IPS-NIHi11 (cell line): Measurements from ENCODE around the gene RARS1.
A peak's percentile ranks its signal among the peaks of the same experiment; 100 is the strongest.
"Not testable (repeated sequence)": the region's sequence is repeated elsewhere in the genome, so short reads cannot be mapped to it uniquely, and the experiment has no call there.

Experiments used
- DNase-seq: peaks from one replicate; pipeline ENCODE4 v3.0.0; 2012; ENCODE audit warnings: mixed read lengths, low spot score

Gene RARS1

GRCh38 chr5:168481330-168481788 is 4.9 kb upstream of the RARS1 start:
- no peak for DNase-seq

DNA sequence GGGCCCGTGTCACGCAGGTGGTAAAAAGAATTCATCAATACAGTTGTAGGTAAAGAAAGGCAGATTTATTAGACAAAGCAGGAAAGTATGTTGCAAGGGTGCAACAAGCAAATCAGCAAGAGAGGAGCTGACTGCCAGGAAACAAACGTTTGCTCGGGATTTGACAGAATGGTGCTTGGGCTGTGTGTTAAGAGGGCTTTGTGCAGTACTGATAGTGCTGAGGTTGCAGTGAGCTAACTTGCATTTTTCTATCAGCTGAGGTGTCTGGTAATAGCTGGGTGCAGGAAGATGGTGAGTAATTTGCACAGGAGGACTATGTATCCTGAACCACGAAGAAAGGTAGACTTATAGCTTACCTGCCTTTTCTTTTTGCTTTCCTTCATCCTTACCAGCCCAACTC is 3.9 kb upstream of the RARS1 start:
- no peak for DNase-seq

- no peak for DNase-seq
Observed at GRCh38 chr5:168489059-168489458, 2.8 kb downstream of the RARS1 start.

GRCh38 chr5:168494057-168494555 is 7.8 kb downstream of the RARS1 start:
- no peak for DNase-seq

DNA sequence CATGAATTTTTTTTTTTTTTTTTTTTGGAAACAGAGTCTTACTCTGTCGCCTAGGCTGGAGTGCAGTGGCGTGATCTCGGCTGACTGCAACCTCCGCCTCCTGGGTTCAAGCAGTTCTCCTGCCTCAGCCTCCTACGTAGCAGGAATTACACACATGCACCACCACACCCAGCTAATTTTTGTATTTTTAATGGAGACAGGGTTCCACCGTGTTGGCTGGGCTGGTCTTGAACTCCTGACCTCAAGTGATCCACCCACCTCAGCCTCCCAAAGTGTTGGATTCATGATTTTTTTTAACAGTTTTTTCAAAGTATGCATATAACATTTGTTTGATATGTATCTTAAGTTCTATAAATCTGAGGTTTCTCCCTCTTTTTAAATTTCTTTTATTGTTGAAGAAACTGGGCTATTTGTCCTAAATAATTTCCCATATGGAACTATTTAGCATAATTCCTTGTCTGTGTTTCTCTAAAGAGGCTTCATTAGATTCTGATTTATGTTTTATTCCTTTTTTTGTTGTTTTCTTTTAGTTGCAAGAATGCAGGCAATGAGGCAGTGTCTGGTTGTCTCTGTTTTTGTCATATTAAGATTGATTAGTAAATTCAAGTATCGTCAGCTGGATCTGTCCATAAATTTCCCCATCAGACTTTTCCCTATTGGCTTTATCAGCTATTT is 16.4 kb downstream of the RARS1 start:
- no peak for DNase-seq

DNA sequence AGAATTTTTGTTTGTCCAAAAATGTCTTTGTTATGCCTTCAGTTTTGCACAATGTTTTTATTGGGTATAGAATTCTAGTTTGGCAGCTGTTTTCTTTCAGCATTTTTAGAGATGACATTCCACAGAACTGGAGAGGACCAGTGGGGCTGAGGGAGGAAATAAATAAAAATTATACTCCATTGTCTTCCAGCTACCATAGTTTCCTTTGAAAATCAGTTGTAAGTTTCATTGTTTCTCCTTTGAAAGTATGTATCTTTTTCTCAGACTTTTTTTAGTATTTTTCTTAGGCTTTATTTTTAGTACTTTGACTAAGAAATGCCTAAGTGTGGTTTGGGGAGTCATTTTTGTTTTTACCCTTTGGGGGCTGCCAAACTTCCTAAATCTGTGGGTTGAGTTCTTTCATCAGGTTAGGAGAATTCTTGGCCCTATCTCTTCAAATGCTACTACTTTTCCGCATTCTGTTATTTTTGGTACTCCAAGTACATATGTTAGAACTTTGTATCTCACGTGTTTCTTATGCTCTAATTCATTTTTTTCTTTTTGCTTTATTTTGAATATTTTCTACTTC is 27.7 kb downstream of the RARS1 start:
- no peak for DNase-seq

- no peak for DNase-seq
Observed at GRCh38 chr5:168525856-168526255, 39.6 kb downstream of the RARS1 start.

DNA sequence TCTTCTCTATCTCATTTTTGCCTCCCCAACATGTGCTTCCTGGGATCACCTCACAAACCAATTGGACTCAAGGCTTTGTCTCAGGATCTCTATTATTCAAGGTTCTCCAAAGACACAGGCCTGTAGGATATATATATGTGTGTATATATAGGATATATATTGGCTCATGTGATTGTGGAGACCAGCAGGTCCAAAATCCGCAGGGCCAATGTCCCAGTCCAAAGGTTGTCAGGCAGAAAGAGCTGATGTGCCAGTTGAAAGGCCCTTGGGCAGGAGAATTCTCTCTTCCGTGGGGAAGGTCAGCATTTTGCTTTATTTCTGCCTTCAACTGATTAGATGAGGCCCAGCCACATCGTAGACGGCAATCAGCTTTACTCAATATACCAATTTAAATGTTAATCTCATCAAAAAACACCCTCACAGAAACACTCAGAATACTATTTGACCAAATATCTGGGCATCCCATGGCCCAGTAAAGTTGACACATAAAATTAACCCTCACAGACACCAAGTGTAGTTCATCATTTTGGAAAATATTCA is 41.6 kb downstream of the RARS1 start:
- no peak for DNase-seq

GRCh38 chr5:168528521-168529373 is 42.5 kb downstream of the RARS1 start, which contains the start of gene FBLL1:
Gene FBLL1, plus strand, starts transcription at chr5:168529305. Its CDS starts 200 bp downstream, at chr5:168529505.
- peak; percentile 80 for DNase-seq

DNA sequence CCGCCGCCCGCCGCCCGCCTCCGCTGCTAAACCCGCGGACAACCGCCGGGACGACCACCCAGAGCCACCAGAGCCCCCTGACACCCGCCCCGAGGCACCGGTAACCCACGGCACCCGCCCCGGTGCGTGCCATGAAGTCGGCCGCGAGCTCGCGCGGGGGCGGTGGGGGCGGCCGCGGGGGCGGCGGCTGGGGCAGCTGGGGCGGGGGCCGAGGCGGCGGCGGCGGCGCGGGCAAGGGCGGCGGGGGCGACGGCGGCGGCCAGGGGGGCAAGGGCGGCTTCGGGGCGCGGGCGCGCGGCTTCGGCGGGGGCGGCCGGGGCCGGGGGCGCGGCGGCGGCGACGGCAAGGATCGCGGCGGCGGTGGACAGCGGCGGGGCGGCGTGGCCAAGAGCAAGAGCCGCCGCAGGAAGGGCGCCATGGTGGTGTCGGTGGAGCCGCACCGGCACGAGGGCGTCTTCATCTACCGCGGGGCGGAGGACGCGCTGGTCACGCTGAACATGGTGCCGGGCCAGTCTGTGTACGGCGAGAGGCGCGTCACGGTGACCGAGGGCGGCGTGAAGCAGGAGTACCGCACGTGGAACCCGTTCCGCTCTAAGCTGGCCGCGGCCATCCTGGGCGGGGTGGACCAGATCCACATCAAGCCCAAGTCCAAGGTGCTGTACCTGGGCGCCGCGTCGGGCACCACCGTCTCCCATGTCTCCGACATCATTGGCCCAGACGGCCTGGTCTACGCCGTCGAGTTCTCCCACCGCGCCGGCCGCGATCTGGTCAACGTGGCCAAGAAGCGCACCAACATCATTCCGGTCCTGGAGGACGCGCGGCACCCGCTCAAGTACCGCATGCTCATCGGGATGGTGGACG is 43.3 kb downstream of the RARS1 start:
- peak; percentile 62 for DNase-seq

DNA sequence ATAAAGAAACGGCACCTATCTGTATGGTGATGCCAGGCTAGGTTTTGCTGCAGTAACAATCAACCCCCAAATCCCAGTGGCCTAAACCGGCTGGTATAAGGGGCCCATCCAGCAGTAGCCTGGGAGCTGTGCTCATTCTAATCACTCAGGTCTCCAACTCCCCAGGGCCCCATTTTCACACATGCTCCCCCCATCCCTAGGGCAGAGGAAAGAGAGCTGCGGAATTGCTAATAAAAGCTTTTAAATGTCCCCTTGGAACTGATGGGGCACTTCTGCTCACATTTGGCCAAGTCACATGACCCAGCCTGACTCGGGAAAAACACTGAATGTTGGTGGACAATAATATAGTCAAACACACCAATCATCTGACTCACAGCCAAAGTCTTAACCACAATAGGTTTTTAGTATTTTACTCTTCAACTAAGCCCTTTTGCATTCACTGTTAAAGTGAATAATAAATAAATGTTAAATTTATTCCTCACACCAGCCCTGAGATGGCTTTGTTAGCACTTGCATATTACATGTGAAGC is 44.4 kb downstream of the RARS1 start:
- DNase-seq = no peak

GRCh38 chr5:168531191-168531590 is 44.9 kb downstream of the RARS1 start:
- no peak for DNase-seq

GRCh38 chr5:168531987-168532864 is 46.0 kb downstream of the RARS1 start:
- peak; percentile 12 for DNase-seq

DNA sequence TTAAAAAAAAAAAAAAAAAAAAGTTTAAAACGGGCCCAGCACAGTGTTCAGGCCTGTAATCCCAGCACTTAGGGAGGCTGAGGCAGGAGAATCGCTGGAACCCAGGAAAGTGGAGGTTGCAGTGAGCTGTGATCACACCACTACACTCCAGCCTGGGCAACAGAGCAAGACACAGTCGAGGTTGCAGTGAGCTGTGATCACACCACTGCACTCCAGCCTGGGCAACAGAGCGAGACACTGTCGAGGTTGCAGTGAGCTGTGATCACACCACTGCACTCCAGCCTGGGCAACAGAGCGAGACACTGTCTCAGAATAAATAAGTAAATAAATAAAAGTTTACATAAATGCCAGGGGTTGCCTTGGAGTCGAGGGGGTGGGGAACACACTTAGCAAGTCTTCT is 48.1 kb downstream of the RARS1 start:
- DNase-seq = not testable (repeated sequence)

DNA sequence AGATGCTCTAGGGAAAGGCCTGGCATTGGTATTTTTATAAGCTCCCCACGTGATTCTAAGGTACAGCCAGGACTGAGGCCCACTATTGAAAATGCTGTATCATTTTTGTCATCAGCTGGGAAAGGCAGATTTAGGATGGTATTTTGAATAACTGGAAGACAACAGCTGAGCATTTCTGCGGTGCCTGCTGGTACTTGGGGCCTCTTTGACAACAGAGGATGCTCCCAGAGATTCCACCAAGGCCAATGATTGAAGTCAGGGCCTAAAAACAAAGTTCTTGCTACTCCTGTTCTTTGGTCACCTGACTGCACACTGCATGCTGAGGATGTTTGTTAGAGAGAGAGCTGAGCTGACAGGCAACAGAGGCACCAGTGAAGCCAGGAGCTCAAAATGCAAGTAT is 50.9 kb downstream of the RARS1 start:
- no peak for DNase-seq

- DNase-seq = no peak
Observed at GRCh38 chr5:168549554-168549953, 63.3 kb downstream of the RARS1 start.

DNA sequence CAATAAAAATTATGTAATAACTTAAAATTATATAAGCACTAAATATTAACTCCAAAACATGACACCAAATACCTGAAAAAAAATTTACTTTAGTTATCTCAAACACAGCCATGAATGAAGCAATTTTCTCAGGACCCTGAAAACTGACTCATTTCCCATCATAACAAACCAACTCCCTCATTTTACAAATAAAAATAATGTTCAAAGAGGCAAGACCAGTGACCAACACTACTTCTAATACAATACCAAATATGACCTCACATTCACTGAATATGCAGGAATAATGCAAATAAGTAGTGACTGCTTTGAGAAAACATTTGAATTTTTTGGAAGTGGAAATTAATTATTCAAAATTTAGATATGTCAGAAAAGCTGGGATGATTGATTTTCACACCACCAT is 64.4 kb downstream of the RARS1 start:
- DNase-seq = no peak

GRCh38 chr5:168552146-168552545 is 65.9 kb downstream of the RARS1 start:
- DNase-seq = no peak

- no peak for DNase-seq
Observed at GRCh38 chr5:168553377-168554130, 67.3 kb downstream of the RARS1 start.
